Heart left ventricle (tissue), 13 donors: ENCODE results near the gene ZNF138.

Source experiments
- CTCF ChIP-seq, 12 donors: fragments of 200-600 bp; sonication (generic) in 4 of 12; IDR thresholded peaks; one replicate each; pipeline versions ENCODE4 v1.5.0 to v1.8.0; 2018 to 2022; ENCODE audit warnings: antibody characterized with exemption in 12 of 12, mild to moderate bottlenecking in 5 of 12
- POLR2A ChIP-seq, 2 donors: fragments of 450-650 bp; IDR thresholded peaks; one replicate each; pipeline ENCODE4 v1.6.1; 2017; ENCODE audit warnings: antibody characterized with exemption in 2 of 2, mild to moderate bottlenecking in 2 of 2, moderate library complexity in 2 of 2
- donor health status: ischemic (EF 13 %, LVEDD 7.1; RV severe dilation, severe dysfunction).
- donor health status: DM: no; HTN: yes; CAD: no.
- donor health status: DM: no; HTN: no; CAD: no.
- donor health status: ischemic (EF 25% LVEDD 6.9; RV normal size, moderate dysfunction).
- donor health status: ischemic (EF 25% LVEDD 5.7; RV mildly dilated, moderate dysfunction).
- donor health status: ischemic (EF 35%, LVEDD 5.7; RV mildly dilated, moderate dysfunction).
- donor health status: nonischemic (EF 11% LVEDD 7.7; RV severe dilation, severe dysfunction).
- donor health status: DM: yes; HTN: yes; CAD: no.
- donor health status: PGD.
- donor health status: ischemic (EF 29% LVEDD 5.4; RV normal size, mild dysfunction).
- donor health status: nonischemic (EF 23%, LVEDD 6.1; RV moderate dilation, normal function).

DNA sequence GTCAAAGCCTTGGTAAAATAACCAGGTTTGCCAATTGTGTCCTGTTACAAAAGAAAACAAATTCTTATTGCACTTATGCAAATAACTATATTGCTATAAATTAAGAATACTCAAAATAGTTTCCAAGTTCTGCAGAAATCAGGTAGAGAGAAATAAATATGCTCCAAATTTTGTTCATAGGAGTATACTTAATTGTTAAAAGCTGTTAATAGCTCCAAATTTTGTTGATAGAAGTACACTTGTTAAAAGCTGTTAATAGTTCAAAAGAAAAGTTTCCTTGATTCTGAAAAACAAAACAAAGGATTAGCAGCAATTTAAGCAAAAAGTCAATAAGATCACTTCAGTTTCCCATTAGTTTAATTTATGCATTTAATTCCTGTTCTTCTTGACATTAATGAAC is 46.4 kb upstream of the ZNF138 start:
- TF ChIP-seq CTCF (IDR thresholded peaks at IDR 0.05) (no peak), POLR2A (IDR thresholded peaks at IDR 0.05) (no peak)
